H9 (cell line): ENCODE results near the gene FXR1. TPM values are rescaled to one million over a fixed set of nuclear protein-coding genes. Genes with fewer than 3 reads are reported as not detected.

ENCODE experiments used
- DNase-seq: peaks from one replicate; pipeline ENCODE4 v3.0.0-alpha.2; 2017
- H2AFZ ChIP-seq: one replicate; pipeline ENCODE4 v1.6.1; 2013; ENCODE audit warnings: mild to moderate bottlenecking, low read length, control low read depth, moderate library complexity
- H2AK5ac ChIP-seq: 2 replicates; pipeline ENCODE4 v1.6.1; 2013; ENCODE audit warnings: low read length, control low read depth, mixed read lengths; ENCODE audit not compliant: insufficient read length
- H2BK120ac ChIP-seq: one replicate; pipeline ENCODE4 v1.6.1; 2013; ENCODE audit warnings: low read depth, mild to moderate bottlenecking, low read length, control low read depth, inconsistent platforms; ENCODE audit not compliant: poor library complexity, severe bottlenecking
- H2BK12ac ChIP-seq: 2 replicates; pipeline ENCODE4 v1.6.1; 2013; ENCODE audit warnings: low read length, control low read depth, mixed read lengths, low read depth; ENCODE audit not compliant: insufficient read length
- H2BK15ac ChIP-seq: 2 replicates; pipeline ENCODE4 v1.6.1; 2013; ENCODE audit warnings: low read depth, low read length, control low read depth
- H2BK20ac ChIP-seq: one replicate; pipeline ENCODE4 v1.6.1; 2013; ENCODE audit warnings: low read depth, mild to moderate bottlenecking, low read length, control low read depth, inconsistent platforms; ENCODE audit not compliant: poor library complexity, severe bottlenecking
- H2BK5ac ChIP-seq: 2 replicates; pipeline ENCODE4 v1.6.1; 2013; ENCODE audit warnings: low read length, control low read depth, mixed read lengths; ENCODE audit not compliant: insufficient read length
- H3K14ac ChIP-seq: 2 replicates; pipeline ENCODE4 v1.6.1; 2013; ENCODE audit warnings: low read length, control low read depth; ENCODE audit not compliant: insufficient read depth
- H3K18ac ChIP-seq: 2 replicates; pipeline ENCODE4 v1.6.1; 2013; ENCODE audit warnings: low read depth, mild to moderate bottlenecking, mixed read lengths, low read length, control low read depth; ENCODE audit not compliant: insufficient read length
- H3K23ac ChIP-seq: 2 replicates; pipeline ENCODE4 v1.6.1; 2013; ENCODE audit warnings: low read length, control low read depth, mixed read lengths, low read depth; ENCODE audit not compliant: insufficient read length
- H3K23me2 ChIP-seq: 2 replicates; pipeline ENCODE4 v1.6.1; 2013; ENCODE audit warnings: low read depth, mild to moderate bottlenecking, mixed read lengths, low read length, control low read depth; ENCODE audit not compliant: insufficient read length, poor library complexity, severe bottlenecking
- H3K27ac ChIP-seq: 2 replicates; pipeline ENCODE4 v1.5.1; 2013; ENCODE audit warnings: low read length, control low read depth, mixed read lengths, low read depth; ENCODE audit not compliant: insufficient read length
- H3K27me3 ChIP-seq: 2 replicates; pipeline ENCODE4 v1.6.1; 2013; ENCODE audit warnings: low read length, control low read depth, inconsistent platforms; ENCODE audit not compliant: insufficient read depth
- H3K4ac ChIP-seq: 2 replicates; pipeline ENCODE4 v1.6.1; 2013; ENCODE audit warnings: low read depth, mild to moderate bottlenecking, control low read depth, inconsistent platforms, low read length, moderate library complexity
- H3K4me1 ChIP-seq: 2 replicates; pipeline ENCODE4 v1.6.1; 2013; ENCODE audit warnings: low read length, control low read depth, inconsistent platforms; ENCODE audit not compliant: insufficient read depth
- H3K4me2 ChIP-seq: 2 replicates; pipeline ENCODE4 v1.6.1; 2013; ENCODE audit warnings: low read length, control low read depth, mixed read lengths; ENCODE audit not compliant: insufficient read length, insufficient read depth
- H3K56ac ChIP-seq: 2 replicates; pipeline ENCODE4 v1.6.1; 2013; ENCODE audit warnings: low read depth, mild to moderate bottlenecking, mixed read lengths, low read length, control low read depth; ENCODE audit not compliant: insufficient read length
- H3K79me1 ChIP-seq: 2 replicates; pipeline ENCODE4 v1.6.1; 2013; ENCODE audit warnings: low read depth, mild to moderate bottlenecking, moderate library complexity, low read length, control low read depth, inconsistent platforms; ENCODE audit not compliant: insufficient read depth, poor library complexity, severe bottlenecking
- H3K79me2 ChIP-seq: 2 replicates; pipeline ENCODE4 v1.6.1; 2013; ENCODE audit warnings: low read length, control low read depth, inconsistent platforms; ENCODE audit not compliant: insufficient read depth
- H3K9ac ChIP-seq: 2 replicates; pipeline ENCODE4 v1.6.1; 2013; ENCODE audit warnings: low read length, control low read depth, mixed read lengths; ENCODE audit not compliant: insufficient read length; ENCODE audit errors: extremely low read depth
- H3K9me3 ChIP-seq: one replicate; pipeline ENCODE4 v1.6.1; 2013; ENCODE audit warnings: low read depth, low read length, inconsistent platforms; ENCODE audit not compliant: control insufficient read depth
- H3T11ph ChIP-seq: one replicate; pipeline ENCODE4 v1.6.1; 2013; ENCODE audit warnings: mild to moderate bottlenecking, low read length, control low read depth, inconsistent platforms
- H4K20me1 ChIP-seq: one replicate; pipeline ENCODE4 v1.6.1; 2013; ENCODE audit not compliant: control insufficient read depth, insufficient read length, insufficient read depth
- H4K5ac ChIP-seq: 2 replicates; pipeline ENCODE4 v1.6.1; 2013; ENCODE audit warnings: low read depth, mild to moderate bottlenecking, mixed read lengths, low read length, control low read depth; ENCODE audit not compliant: insufficient read length
- H4K8ac ChIP-seq: replicated peaks from 2 replicates; pipeline ENCODE4 v1.6.1; 2013; ENCODE audit warnings: low read length, control low read depth, mixed read lengths, low read depth; ENCODE audit not compliant: insufficient read length
- H4K91ac ChIP-seq: 2 replicates; pipeline ENCODE4 v1.6.1; 2013; ENCODE audit warnings: low read depth, mild to moderate bottlenecking, moderate library complexity, mixed read lengths, low read length, control low read depth; ENCODE audit not compliant: insufficient read length
- H3K27ac Mint-ChIP-seq, 3 experiments: 2 replicates in 2 of 3; 3 replicates in 1 of 3; pipeline ENCODE4 v1.8.0; 2020 to 2021; ENCODE audit warnings: mixed read lengths in 3 of 3, mild to moderate bottlenecking in 1 of 3, moderate library complexity in 1 of 3
- H3K27me3 Mint-ChIP-seq: 2 replicates; pipeline ENCODE4 v1.8.0; 2021; ENCODE audit warnings: low read depth, mild to moderate bottlenecking, moderate library complexity, mixed read lengths
- H3K36me3 Mint-ChIP-seq, 3 experiments: 2 replicates in 2 of 3; 3 replicates in 1 of 3; pipeline ENCODE4 v1.8.0; 2020 to 2021; ENCODE audit warnings: low read depth in 3 of 3, mixed read lengths in 3 of 3; ENCODE audit not compliant: insufficient read depth in 1 of 3
- H3K4me1 Mint-ChIP-seq, 2 experiments: 2 replicates each; pipeline ENCODE4 v1.8.0; 2020; ENCODE audit warnings: mixed read lengths in 2 of 2
- H3K4me3 Mint-ChIP-seq, 2 experiments: 2 replicates in 1 of 2; 3 replicates in 1 of 2; pipeline ENCODE4 v1.8.0; 2020 to 2021; ENCODE audit warnings: mild to moderate bottlenecking in 2 of 2, mixed read lengths in 2 of 2, moderate library complexity in 1 of 2
- H3K9me3 Mint-ChIP-seq, 2 experiments: 2 replicates in 1 of 2; 3 replicates in 1 of 2; pipeline ENCODE4 v1.8.0; 2020; ENCODE audit warnings: mild to moderate bottlenecking in 2 of 2, mixed read lengths in 2 of 2, moderate library complexity in 1 of 2
- CTCF ChIP-seq: fragments of 200-600 bp; sonication (generic); conservative IDR thresholded peaks from 3 replicates; pipeline ENCODE4 v1.8.0; 2021; ENCODE audit warnings: antibody characterized with exemption, mild to moderate bottlenecking
- WGBS: extraction: QIAGEN DNeasy Blood & Tissue Kit; methylation state at CpG from one replicate; pipeline ENCODE4 v1.1.7; 2013; ENCODE audit warnings: missing lambda C conversion rate, low lambda C conversion rate, mixed read lengths; ENCODE audit not compliant: insufficient read length; ENCODE audit errors: extremely low coverage; 5-methylcytosine and 5-hydroxymethylcytosine counted together
- total RNA-seq: library from RNA; stranded (reverse); gene quantifications from 2 replicates; pipeline ENCODE4 v1.2.1, GENCODE V29; 2021

The FXR1 gene
- total RNA-seq, 1 experiment from 2014 or later: 240 TPM

DNA sequence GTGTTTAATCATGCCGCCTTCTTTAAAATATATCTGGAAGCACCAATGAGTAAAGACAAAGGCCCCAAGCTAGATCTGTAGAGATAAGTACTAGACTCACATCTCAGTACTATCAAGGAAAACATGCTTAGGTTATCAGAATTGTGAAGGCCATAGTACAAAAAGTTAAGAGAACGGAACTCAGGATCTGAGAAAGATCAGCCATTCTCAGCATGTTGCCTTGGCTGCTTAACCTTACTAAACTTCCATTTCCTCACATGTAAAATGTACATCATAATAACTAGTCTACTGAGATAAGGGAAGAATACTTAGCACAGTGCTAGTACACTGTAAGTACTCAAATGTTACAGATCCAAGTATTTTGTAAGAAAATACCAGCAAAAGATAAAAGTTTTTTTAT lies 69.4 kb downstream of the FXR1 start:
- no peak overlapping the region for H2BK5ac ChIP-seq
- no peak overlapping the region for H2BK120ac ChIP-seq
- no peak overlapping the region for H3K9ac ChIP-seq
- H3K14ac ChIP-seq: no peak overlapping the region
- H3K4ac ChIP-seq: no peak overlapping the region
- no peaks in the 10 kb centered on the region for H4K20me1 ChIP-seq
- no peak for TF ChIP-seq CTCF
- H2AFZ ChIP-seq: no peak overlapping the region
- H3T11ph ChIP-seq: no peak overlapping the region
- H2AK5ac ChIP-seq: no peak overlapping the region
- H3K36me3 Mint-ChIP-seq: peaks cover 4 to 22% (median 20%) of the 10 kb centered on the region in 3 experiments; a peak in 6 of 7 replicates
- H4K8ac ChIP-seq: no peak overlapping the region
- no peaks in the 10 kb centered on the region for H3K4me1 Mint-ChIP-seq
- H4K5ac ChIP-seq: no peak overlapping the region
- H3K79me2 ChIP-seq: no peaks in the 10 kb centered on the region
- H3K27ac ChIP-seq: no peak overlapping the region
- H3K4me1 ChIP-seq: no peaks in the 10 kb centered on the region
- H2BK15ac ChIP-seq: no peak overlapping the region
- H3K79me1 ChIP-seq: no peaks in the 10 kb centered on the region
- no CpG with 5 or more reads among the region's 2 CpGs for WGBS
- no peaks in the 10 kb centered on the region for H3K27me3 ChIP-seq
- no peak overlapping the region for H3K56ac ChIP-seq
- H4K91ac ChIP-seq: no peak overlapping the region
- H3K23ac ChIP-seq: no peak overlapping the region
- no peaks in the 10 kb centered on the region for H3K9me3 Mint-ChIP-seq
- H3K18ac ChIP-seq: no peak overlapping the region
- H2BK20ac ChIP-seq: no peak overlapping the region
- H3K23me2 ChIP-seq: no peaks in the 10 kb centered on the region
- peak overlapping the region in 1 of 3 experiments; percentile 88; a peak in 4 of 7 replicates for H3K27ac Mint-ChIP-seq
- no peak overlapping the region for H3K4me3 Mint-ChIP-seq
- no peak overlapping the region for H3K4me2 ChIP-seq
- H3K27me3 Mint-ChIP-seq: no peaks in the 10 kb centered on the region
- H2BK12ac ChIP-seq: no peak overlapping the region
- no peaks in the 10 kb centered on the region for H3K9me3 ChIP-seq
- DNase-seq: no peak
